Measurements from ENCODE around the gene GRM8.

GRM8 gene

GRCh38 chr7:126806614-126807013 is 446.1 kb downstream of the GRM8 start:
- no peak overlapping the region for H3K27ac ChIP-seq (ENCODE audit: low read depth, low read length)
- TF ChIP-seq, protein P1, sequence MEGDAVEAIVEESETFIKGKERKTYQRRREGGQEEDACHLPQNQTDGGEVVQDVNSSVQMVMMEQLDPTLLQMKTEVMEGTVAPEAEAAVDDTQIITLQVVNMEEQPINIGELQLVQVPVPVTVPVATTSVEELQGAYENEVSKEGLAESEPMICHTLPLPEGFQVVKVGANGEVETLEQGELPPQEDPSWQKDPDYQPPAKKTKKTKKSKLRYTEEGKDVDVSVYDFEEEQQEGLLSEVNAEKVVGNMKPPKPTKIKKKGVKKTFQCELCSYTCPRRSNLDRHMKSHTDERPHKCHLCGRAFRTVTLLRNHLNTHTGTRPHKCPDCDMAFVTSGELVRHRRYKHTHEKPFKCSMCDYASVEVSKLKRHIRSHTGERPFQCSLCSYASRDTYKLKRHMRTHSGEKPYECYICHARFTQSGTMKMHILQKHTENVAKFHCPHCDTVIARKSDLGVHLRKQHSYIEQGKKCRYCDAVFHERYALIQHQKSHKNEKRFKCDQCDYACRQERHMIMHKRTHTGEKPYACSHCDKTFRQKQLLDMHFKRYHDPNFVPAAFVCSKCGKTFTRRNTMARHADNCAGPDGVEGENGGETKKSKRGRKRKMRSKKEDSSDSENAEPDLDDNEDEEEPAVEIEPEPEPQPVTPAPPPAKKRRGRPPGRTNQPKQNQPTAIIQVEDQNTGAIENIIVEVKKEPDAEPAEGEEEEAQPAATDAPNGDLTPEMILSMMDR (IDR thresholded peaks at IDR 0.05; ENCODE audit: low read depth, low read length, poor library complexity, severe bottlenecking) = no peak
- TF ChIP-seq EZH2phosphoT487 (IDR thresholded peaks at IDR 0.05; ENCODE audit: borderline replicate concordance, low read length) = no peak
- H3K4me1 ChIP-seq (ENCODE audit: control insufficient read depth, low read length) = peaks cover 3% of the 10 kb centered on the region
- H3F3A ChIP-seq (ENCODE audit: control insufficient read depth, insufficient read depth) = no peaks in the 10 kb centered on the region
- H3K79me2 ChIP-seq (ENCODE audit: control insufficient read depth, low read length) = no peaks in the 10 kb centered on the region
- no peaks in the 10 kb centered on the region for H3K9me2 ChIP-seq (replicated peaks; ENCODE audit: control insufficient read depth, low read length)
- H3K4me2 ChIP-seq (ENCODE audit: low read length) = no peak overlapping the region
- peaks cover 5% of the 10 kb centered on the region; the same call in 1 of the 2 replicates for H3K27me3 ChIP-seq (ENCODE audit: control insufficient read depth, low read length)
- no peaks in the 10 kb centered on the region for H3K9me3 ChIP-seq (ENCODE audit: control insufficient read depth, insufficient read depth, low read length)
- H4K20me1 ChIP-seq (ENCODE audit: control insufficient read depth, insufficient read depth, low read depth, low read length) = no peaks in the 10 kb centered on the region
- no peaks in the 10 kb centered on the region for H3K36me3 ChIP-seq (ENCODE audit: control insufficient read depth, low read length)
- H3K4me3 ChIP-seq (ENCODE audit: low read length) = no peak overlapping the region

DNA sequence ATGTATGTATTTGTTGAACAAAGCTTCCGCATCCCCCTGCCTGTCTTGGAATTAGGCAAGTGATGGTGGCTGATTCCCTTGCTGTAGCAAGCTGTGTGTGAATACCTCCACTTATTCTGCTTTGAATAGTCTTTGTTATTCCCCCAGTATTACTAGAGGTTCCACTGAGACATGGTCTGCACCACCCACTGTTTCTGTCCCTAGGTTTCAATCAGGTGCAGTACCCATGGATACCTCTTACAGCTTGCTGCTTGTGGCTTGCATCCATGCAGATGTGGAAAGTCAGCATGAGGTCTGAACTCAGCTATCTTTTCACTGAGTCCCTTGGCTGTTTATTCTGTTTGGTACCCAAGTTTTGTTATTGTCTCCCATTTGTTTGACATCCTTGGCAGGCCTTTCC is 447.4 kb downstream of the GRM8 start:
- Histone ChIP-seq H3K36me3 (ENCODE audit: control insufficient read depth, low read length) (no peaks in the 10 kb centered on the region), H3K4me2 (ENCODE audit: low read length) (no peak overlapping the region), H3K9me2 (replicated peaks; ENCODE audit: control insufficient read depth, low read length) (no peaks in the 10 kb centered on the region), H4K20me1 (ENCODE audit: control insufficient read depth, insufficient read depth, low read depth, low read length) (no peaks in the 10 kb centered on the region), H3K27ac (ENCODE audit: low read depth, low read length) (no peak overlapping the region), H3F3A (ENCODE audit: control insufficient read depth, insufficient read depth) (no peaks in the 10 kb centered on the region), H3K4me3 (ENCODE audit: low read length) (no peak overlapping the region), H3K4me1 (ENCODE audit: control insufficient read depth, low read length) (peaks cover 3% of the 10 kb centered on the region), H3K79me2 (ENCODE audit: control insufficient read depth, low read length) (no peaks in the 10 kb centered on the region), H3K9me3 (ENCODE audit: control insufficient read depth, insufficient read depth, low read length) (no peaks in the 10 kb centered on the region), H3K27me3 (ENCODE audit: control insufficient read depth, low read length) (peaks cover 5% of the 10 kb centered on the region; the same call in 1 of the 2 replicates)
- TF ChIP-seq EZH2phosphoT487 (IDR thresholded peaks at IDR 0.05; ENCODE audit: borderline replicate concordance, low read length) = no peak
- TF ChIP-seq, protein P1 (IDR thresholded peaks at IDR 0.05; ENCODE audit: low read depth, low read length, poor library complexity, severe bottlenecking) = no peak

- TF ChIP-seq, protein P1 (IDR thresholded peaks at IDR 0.05; ENCODE audit: low read depth, low read length, poor library complexity, severe bottlenecking) = no peak
- TF ChIP-seq EZH2phosphoT487 (IDR thresholded peaks at IDR 0.05; ENCODE audit: borderline replicate concordance, low read length) = no peak
- no peaks in the 10 kb centered on the region for H3K9me3 ChIP-seq (ENCODE audit: control insufficient read depth, insufficient read depth, low read length)
- H3K4me1 ChIP-seq (ENCODE audit: control insufficient read depth, low read length) = peaks cover 3% of the 10 kb centered on the region
- H4K20me1 ChIP-seq (ENCODE audit: control insufficient read depth, insufficient read depth, low read depth, low read length) = no peaks in the 10 kb centered on the region
- H3K36me3 ChIP-seq (ENCODE audit: control insufficient read depth, low read length) = no peaks in the 10 kb centered on the region
- H3K9me2 ChIP-seq (replicated peaks; ENCODE audit: control insufficient read depth, low read length) = no peaks in the 10 kb centered on the region
- H3K79me2 ChIP-seq (ENCODE audit: control insufficient read depth, low read length) = no peaks in the 10 kb centered on the region
- peaks cover 5% of the 10 kb centered on the region; the same call in 1 of the 2 replicates for H3K27me3 ChIP-seq (ENCODE audit: control insufficient read depth, low read length)
- H3K4me3 ChIP-seq (ENCODE audit: low read length) = no peak overlapping the region
- no peak overlapping the region for H3K27ac ChIP-seq (ENCODE audit: low read depth, low read length)
- H3F3A ChIP-seq (ENCODE audit: control insufficient read depth, insufficient read depth) = no peaks in the 10 kb centered on the region
- no peak overlapping the region for H3K4me2 ChIP-seq (ENCODE audit: low read length)
Observed at GRCh38 chr7:126804604-126805003, 448.1 kb downstream of the GRM8 start.
